Ecto neural progenitor cell (in vitro differentiated cells): ENCODE results near the gene NFE2L2.
"Not testable (repeated sequence)": the region's sequence is repeated elsewhere in the genome, so short reads cannot be mapped to it uniquely, and the experiment has no call there.

Experiments
- DNase-seq: peaks from one replicate; pipeline ENCODE4 v3.0.0-alpha.2; 2018; ENCODE audit warnings: low spot score

NFE2L2 gene

GRCh38 chr2:177264693-177265587 is at the start of gene NFE2L2:
TSS of gene NFE2L2 (minus strand) at chr2:177264727. CDS start at chr2:177264576, 151 bp downstream.
- DNase-seq, result peak; percentile 89

GRCh38 chr2:177314194-177314593 is 49.7 kb upstream of the NFE2L2 start:
- no peak for DNase-seq

- no peak for DNase-seq
These were observed 48.7 kb upstream of the NFE2L2 start for GRCh38 chr2:177313162-177313781.

- DNase-seq, result no peak
These were observed 48.0 kb upstream of the NFE2L2 start for GRCh38 chr2:177312562-177312961.

- not testable (repeated sequence) for DNase-seq
These were observed 45.3 kb upstream of the NFE2L2 start for GRCh38 chr2:177309672-177310309.

GRCh38 chr2:177306550-177306949 is 42.0 kb upstream of the NFE2L2 start:
- DNase-seq, result no peak

- DNase-seq, result no peak
These were observed 39.4 kb upstream of the NFE2L2 start for GRCh38 chr2:177303939-177304338.

- no peak for DNase-seq
These were observed 38.0 kb upstream of the NFE2L2 start for GRCh38 chr2:177302552-177302951.

- DNase-seq, result no peak
These were observed 33.7 kb upstream of the NFE2L2 start for GRCh38 chr2:177298191-177298590.

- DNase-seq, result no peak
These were observed 31.5 kb upstream of the NFE2L2 start for GRCh38 chr2:177296040-177296439.

GRCh38 chr2:177295484-177295883 is 31.0 kb upstream of the NFE2L2 start:
- no peak for DNase-seq

GRCh38 chr2:177291701-177292100 is 27.2 kb upstream of the NFE2L2 start:
- DNase-seq, result no peak

- no peak for DNase-seq
These were observed 25.5 kb upstream of the NFE2L2 start for GRCh38 chr2:177289824-177290628.

- DNase-seq, result no peak
These were observed 23.3 kb upstream of the NFE2L2 start for GRCh38 chr2:177287814-177288213.

- DNase-seq, result no peak
These were observed 21.6 kb upstream of the NFE2L2 start for GRCh38 chr2:177285892-177286715.

- no peak for DNase-seq
These were observed 20.0 kb upstream of the NFE2L2 start for GRCh38 chr2:177284531-177284930.

- no peak for DNase-seq
These were observed 19.4 kb upstream of the NFE2L2 start for GRCh38 chr2:177283906-177284305.

- no peak for DNase-seq
These were observed 18.5 kb upstream of the NFE2L2 start for GRCh38 chr2:177282787-177283572.

- no peak for DNase-seq
These were observed 17.7 kb upstream of the NFE2L2 start for GRCh38 chr2:177282181-177282641.
